GM18517 (cell line): ENCODE results near the gene FOXI3.
"Not testable (repeated sequence)": the region's sequence is repeated elsewhere in the genome, so short reads cannot be mapped to it uniquely, and the experiment has no call there.

Source experiments
- ATAC-seq: cut with Tn5 transposase; IDR thresholded peaks from one replicate; pipeline ENCODE4 v1.9.1; 2021; ENCODE audit warnings: mild to moderate bottlenecking, moderate library complexity; ENCODE audit not compliant: unreplicated experiment

FOXI3 gene

DNA sequence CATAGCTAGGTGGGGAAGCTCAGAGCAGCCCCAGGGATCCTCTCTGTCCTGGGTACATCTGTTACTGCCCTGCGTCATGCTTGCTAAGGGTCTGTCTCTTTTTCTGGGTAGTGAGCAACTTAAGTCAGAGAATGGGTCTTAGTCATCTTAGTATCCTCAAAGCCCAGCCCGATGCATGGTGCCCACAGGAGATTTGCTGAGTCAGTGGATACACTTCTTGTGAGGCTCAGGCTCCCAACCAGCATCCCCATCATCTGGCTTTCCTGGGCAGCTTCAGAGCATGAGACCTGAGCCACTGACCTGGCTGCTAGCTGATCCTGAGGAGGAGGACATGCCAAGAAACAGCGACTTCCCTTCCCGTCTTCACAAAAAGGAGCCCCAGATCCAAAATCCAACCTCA, 10.0 kb downstream of the FOXI3 start:
- ATAC-seq, result no peak

DNA sequence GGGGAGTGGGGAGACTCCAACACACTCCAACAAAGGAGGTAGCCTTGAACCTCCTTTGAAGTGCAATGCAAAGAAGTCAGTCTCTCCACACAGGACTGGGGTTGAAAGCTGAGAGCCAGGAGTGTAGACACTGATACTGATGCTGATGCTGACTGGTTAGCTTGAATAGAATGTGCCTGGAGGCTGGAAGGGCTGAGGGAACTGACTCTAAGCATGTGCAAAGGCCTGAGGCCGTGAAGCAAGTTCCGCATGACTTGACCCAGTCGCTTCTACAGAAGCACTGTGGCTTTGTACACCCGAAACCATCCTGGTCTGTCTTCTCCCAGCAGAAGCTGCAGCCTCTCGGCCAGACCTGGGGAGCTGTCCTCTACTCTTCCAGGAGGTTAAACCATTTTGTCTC, 10.4 kb downstream of the FOXI3 start:
- ATAC-seq, result no peak

DNA sequence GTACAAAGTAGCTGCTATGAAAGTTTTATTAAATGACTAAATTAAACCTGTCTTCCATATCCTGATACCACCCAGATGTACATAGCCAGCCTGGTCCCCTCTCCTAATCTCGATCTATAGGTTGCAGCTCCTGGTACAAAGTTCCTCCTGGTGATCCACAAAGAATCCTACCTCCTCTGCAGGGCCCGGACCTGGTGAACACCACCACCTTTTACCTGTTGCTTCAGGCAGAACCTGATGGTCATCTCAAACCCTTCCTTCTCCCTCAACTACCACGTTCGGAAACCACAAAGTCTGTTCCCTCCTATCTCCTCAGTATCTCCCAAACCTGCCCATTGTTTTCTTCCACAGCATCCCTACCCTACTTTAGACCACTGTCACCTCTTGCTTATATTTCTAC, 15.5 kb downstream of the FOXI3 start:
- ATAC-seq, result no peak

DNA sequence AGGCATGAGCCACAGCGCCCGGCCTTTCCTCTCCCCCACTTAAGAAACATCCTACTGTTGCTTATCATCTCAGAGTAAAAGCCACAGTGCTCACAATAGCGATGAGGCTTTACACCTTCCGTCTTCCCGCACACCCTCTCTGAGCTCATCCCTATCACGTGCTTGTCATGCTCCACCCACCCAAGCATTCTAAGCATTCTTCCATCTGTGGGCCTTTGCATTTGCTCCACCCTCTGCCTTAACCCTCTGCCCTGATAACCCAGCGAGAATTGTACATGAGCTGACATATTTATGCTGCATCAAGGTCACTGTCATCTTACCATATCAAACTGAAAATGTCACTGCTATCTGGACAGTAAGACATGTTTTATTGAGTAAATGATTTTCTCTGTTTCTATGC, 22.6 kb downstream of the FOXI3 start:
- no peak for ATAC-seq

DNA sequence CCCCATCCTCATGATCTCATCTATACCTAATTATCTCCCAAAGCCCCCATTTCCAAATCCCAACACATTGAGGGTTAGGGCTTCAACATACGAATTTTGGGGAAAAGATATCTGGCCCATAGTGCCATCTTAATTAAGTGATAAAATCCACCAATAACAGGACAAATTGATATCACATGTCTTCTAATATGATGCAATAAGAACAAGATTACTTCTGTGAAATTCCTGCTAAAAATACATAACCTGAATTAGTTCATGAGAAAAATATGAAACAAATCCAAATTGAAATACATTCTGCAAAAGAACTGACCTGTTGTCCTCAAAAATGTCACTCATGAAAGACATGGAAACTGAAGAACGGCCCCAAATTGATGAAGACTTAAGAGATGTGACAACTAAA, 28.8 kb downstream of the FOXI3 start:
- no peak for ATAC-seq

DNA sequence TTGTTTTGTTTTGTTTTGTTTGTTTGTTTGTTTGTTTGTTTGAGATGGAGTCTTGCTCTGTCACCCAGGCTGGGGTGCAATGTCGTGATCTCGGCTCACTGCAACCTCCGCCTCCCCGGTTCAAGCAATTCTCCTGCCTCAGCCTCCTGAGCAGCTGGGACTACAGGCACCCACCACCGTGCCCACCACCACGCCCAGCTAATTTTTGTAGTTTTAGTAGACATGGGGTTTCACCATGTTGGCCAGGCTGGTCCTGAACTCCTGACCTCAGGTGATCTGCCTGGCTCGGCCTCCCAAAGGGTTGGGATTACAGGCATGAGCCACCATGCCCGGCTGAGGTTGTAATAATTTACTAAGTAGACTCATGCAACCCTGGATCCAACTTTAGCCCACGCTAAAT, 33.4 kb downstream of the FOXI3 start:
- not testable (repeated sequence) for ATAC-seq

DNA sequence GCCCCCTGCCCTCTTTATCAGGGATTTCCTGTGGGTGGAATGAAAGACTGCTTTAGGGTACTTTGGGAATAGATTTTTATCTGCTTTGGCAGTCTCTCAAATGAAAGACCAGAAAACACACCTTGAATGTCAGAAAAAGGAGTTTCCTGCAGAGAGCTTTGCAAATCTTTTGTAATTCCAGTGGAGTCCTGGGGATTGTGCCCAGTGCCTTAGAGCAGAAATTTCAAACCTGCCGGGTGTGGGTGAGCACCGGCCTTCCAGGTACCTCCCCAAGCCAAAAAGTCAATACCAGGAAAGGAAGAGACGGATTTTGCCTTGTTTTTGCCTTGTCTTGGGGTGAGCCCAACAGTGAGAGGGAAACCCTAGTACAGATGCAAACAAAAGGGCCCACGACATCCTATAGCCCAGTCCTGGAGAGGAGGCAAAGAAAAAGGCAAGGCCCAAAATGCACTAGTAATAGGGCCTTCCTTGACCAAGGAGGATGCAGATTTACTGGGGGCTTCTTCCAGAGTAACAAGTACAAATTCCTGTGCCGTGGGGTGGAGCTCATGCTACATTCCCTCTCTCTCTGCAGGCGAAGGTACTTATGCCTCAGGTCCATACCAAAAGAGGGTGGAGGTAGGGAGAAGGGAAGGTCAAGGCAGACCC, 36.4 kb downstream of the FOXI3 start:
- no peak for ATAC-seq

DNA sequence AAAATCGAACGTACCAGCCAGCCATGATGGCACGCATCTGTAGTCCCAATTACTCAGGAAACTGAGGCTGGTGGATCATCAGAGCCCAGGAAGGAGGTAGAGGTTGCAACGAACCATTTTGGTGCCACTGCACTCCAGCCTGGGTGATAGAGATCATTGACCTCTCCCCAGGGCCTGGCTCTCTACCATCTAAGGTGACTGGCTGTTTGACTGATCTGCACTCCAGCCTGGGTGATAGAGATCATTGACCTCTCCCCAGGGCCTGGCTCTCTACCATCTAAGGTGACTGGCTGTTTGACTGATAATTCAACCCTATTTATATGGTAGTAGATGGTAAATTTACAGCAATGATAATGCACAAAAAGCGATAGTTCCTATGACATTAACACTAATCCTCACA, 43.6 kb downstream of the FOXI3 start:
- ATAC-seq, result not testable (repeated sequence)

DNA sequence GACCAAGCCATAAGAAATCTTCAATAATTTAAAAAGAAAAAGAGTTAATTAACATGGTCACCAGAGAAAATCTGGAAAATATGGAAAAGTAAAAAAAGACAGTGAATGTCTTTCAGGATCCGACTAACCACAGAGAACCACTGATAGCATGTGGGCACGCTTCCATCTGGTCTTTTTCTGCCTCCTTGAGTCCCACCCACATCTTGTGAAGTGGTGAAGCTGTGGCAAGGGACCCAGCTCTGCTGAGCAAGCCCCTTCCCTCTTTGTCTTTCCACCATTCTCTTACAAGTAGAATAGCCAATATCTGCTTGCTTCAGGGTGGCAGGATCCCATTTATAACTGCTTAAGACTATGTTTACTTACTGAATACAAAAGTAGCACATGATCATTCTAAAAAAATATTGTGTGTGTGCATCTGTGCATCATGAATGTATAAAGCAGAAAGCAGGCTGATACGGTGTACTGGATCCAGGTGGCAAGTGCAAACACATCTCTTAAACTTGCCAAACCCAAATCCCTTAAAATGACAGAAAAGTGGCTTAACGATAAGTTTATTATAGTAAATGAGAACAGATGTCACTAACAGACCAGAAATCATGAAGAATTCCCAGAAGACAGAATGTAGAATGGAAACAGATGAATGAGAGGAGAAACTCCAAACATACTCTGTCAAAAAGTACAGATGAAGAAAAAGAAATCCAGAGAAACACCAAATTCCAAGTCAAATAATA, 52.3 kb downstream of the FOXI3 start:
- ATAC-seq, result no peak

DNA sequence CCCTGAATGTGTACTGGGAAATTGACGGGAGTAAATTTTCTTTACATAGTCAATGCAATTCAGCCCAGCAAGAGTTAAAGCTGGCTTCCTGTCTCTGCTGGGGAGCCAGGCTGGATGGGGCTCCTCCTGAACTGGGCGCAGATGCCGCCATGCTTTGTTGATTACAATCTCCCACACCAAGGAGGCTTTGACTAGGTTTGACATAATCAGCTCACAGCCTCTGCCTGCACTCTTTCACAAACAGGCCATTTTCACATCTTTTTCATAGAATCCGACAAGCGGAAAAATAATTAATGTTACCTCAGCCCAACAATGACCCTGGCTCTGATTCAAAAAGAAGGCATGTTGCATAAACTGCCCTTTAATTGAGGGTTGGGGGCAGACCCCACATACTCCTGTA, 54.3 kb downstream of the FOXI3 start:
- no peak for ATAC-seq
